ENCODE data around the gene DNAAF5. TPM values are rescaled to one million over a fixed set of nuclear protein-coding genes. Genes with fewer than 3 reads are reported as not detected.
A peak's percentile ranks its signal among the peaks of the same experiment; 100 is the strongest.

The DNAAF5 gene
- total RNA-seq = 10 to 100 TPM; 26.2 to 27.5 TPM

DNA sequence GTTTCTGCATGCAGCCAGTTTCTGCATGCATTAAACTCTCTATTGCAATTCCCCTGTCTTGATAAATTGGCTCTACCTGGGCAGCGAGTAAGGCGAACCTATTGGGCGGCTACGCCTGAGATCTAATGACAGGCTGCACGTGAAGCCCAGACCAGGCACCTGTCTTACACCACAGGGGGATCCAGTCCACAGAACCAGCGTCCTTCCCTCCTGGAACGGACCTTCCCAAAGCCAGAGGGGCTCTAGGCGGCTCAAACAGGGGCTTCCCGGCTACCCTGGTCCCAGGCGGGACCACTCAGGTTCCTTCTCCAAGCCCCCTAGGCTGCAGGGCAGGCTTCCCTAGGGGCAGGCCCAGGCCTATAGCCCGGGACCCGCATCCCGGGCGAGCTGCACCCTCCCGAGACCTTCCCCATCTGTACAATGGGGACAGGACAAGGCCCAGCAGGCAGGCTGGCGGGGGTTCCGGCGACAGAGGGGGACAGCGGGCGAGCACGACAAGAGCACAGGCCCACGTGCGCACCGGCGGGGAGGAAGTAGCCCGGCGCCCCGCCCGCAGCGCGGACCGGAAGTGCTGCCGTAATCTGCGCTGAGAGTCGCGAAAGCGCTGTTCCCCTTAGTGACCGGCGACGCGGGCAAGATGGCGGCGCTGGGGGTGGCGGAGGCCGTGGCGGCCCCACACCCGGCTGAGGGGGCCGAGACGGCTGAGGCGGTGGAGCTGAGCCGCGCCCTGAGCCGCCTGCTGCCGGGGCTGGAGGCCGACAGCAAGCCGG lies at the start of gene DNAAF5:
Gene DNAAF5, plus strand, starts transcription at position 616 of the 770 bp plus-strand sequence. Its CDS starts 22 bp downstream, at position 638.
- H3K27ac Mint-ChIP-seq = peak within 1 kb of the TSS; percentile 65
- no peaks in the 10 kb centered on the region for H3K27me3 Mint-ChIP-seq (ENCODE audit: low read depth)
- intact Hi-C loops (cut with micrococcal nuclease) = loop anchor here (1.0 to 10.0 kb wide), 5 partner anchors 61 to 207 kb away; partner anchors contain the start of gene PDGFA
- CTCF ChIA-PET = interaction anchor here (0.7 kb wide), 1 partner anchor 59 kb away, joined by 3 read pairs; no protein-coding TSS in a partner anchor
- peak within 1 kb of the TSS; percentile 84 for H3K4me3 Mint-ChIP-seq
- peaks cover 31% of the 10 kb centered on the region for H3K4me1 Mint-ChIP-seq (ENCODE audit: low read depth)
- H3K9me3 Mint-ChIP-seq = peaks cover 4% of the 10 kb centered on the region
- peak; percentile 88 for DNase-seq
- peaks cover 42% of the 10 kb centered on the region for H3K36me3 Mint-ChIP-seq (ENCODE audit: low read depth)

DNA sequence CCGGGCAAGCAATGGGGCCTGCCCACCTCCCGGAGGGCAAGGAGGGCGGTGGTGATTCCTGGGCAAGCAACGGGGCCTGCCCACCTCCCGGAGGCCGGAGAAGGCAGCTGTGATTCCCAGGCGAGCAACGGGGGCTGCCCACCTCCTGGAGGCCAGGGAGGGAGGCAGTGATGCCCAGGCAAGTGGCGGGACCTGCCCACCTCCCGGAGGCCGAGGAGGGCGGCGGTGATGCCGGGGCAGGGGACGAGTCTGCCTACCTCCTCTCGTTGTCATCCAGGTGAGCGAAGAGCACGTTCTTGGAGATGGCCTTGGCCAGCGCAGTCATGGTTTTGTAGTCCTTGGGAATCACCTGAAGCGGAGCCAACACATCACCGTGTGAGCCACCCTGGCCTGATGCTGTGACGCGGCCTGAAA lies 49.5 kb upstream of the DNAAF5 start:
- CTCF ChIA-PET = interaction anchor here (1.4 kb wide), 1 partner anchor 11 kb away, joined by 3 read pairs; no protein-coding TSS in a partner anchor
- no peak for DNase-seq
- Mint-ChIP-seq H3K4me1 (ENCODE audit: low read depth) (no peaks in the 10 kb centered on the region), H3K36me3 (ENCODE audit: low read depth) (peaks cover 34% of the 10 kb centered on the region), H3K27me3 (ENCODE audit: low read depth) (no peaks in the 10 kb centered on the region), H3K4me3 (no peak overlapping the region), H3K27ac (no peak overlapping the region), H3K9me3 (peaks cover 4% of the 10 kb centered on the region)
- intact Hi-C loops (cut with micrococcal nuclease) = no loop called here

DNA sequence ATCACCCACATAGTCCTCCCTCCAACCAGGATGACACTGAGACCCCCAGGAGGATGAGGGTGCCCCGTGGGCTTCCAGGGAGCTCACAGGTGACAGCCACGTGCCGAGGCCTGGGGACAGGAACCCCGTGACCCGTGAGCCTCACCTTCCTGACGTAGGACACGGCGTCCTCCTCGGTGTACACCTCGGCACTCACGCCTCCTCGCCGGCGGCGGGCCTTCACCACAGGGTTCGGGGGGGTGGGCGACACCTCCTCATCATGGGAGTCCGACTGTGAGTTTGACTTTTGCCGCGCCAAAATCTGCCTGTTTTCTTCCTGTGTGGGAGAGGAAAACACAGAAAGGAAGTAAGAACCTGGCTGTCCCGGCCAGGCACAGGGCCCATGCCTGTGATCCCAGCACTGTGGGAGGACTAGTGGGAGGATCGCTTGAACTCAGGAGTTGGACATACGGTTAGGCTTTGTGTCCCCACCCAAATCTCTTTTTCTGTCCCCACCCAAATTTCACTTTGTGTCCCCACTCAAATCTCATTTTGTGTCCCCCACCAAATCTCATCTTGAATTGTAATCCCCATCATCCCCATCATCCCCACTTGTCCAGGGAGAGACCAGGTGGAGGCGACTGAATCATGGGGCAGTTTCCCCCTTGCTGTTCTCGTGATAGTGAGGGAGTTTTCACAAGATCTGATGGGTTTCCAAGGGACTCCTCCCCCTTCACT lies 45.9 kb upstream of the DNAAF5 start:
- Mint-ChIP-seq H3K27ac (no peak overlapping the region), H3K4me1 (ENCODE audit: low read depth) (no peaks in the 10 kb centered on the region), H3K36me3 (ENCODE audit: low read depth) (peaks cover 29% of the 10 kb centered on the region), H3K27me3 (ENCODE audit: low read depth) (no peaks in the 10 kb centered on the region), H3K4me3 (no peak overlapping the region), H3K9me3 (peaks cover 5% of the 10 kb centered on the region)
- DNase-seq = no peak
- intact Hi-C loops (cut with micrococcal nuclease) = no loop called here
- CTCF ChIA-PET = no interaction called here

DNA sequence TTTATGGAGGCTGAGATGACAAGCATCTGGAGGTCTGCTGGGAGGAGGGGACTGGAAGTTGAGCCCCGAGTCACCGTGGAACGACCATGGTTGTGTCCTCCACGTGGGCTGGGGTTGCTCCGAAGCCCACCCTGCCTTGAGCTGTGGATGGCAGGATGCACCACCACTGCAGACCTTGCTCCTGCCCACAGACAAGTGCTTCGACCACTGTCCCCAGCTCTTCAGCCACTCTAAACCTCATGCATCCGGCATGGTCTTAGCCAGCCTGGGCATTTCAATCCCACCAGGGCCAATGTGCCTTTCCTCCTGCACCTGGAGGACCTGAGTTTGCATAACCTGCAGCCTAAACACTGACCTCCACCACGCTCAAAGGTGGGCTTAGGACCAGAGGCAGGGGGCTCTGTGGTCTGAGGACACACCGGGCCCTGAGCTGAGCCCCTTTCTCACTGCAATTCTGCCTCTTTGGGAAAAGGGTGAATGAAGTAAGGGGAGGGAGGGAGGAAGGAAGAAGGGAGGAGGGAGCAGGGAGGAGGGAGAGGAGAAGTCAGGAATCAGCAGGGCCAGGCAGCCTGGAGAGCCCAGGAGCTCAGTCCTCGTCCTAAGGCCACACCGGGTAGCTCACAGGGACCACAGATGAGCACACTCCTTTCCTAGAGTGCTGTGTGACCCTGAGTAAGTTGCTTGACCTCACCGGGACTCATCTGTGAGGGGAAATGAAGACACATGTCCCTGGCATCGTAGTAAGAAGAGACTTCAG lies 44.8 kb upstream of the DNAAF5 start:
- H3K27me3 Mint-ChIP-seq (ENCODE audit: low read depth) = no peaks in the 10 kb centered on the region
- intact Hi-C loops (cut with micrococcal nuclease) = no loop called here
- peaks cover 8% of the 10 kb centered on the region for H3K9me3 Mint-ChIP-seq
- H3K36me3 Mint-ChIP-seq (ENCODE audit: low read depth) = peaks cover 33% of the 10 kb centered on the region
- H3K4me3 Mint-ChIP-seq = no peak overlapping the region
- H3K4me1 Mint-ChIP-seq (ENCODE audit: low read depth) = no peaks in the 10 kb centered on the region
- DNase-seq = no peak
- no peak overlapping the region for H3K27ac Mint-ChIP-seq
- CTCF ChIA-PET = interaction anchor here (0.5 to 0.6 kb wide), 2 partner anchors 349 to 566 kb away, joined by 3 read pairs; no protein-coding TSS in a partner anchor

DNA sequence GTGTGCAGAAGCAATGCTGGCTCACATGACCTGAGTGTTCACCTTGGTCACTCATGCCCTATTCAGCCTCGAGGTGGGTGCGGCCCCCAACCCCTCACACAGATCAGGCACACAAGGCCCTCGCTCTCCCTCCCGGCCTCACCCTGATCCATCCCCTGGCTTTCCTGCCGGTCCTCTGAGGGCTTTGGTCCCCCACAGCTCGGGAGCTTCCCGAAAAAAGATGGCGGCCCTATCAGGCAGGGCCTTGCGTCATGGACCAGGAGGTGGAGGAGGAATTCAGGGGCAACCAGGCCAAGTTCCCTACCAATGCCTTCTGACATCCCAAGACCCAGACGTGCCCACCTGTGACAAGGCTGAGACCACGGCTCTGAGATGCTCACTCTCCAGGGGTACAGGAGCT lies 43.7 kb upstream of the DNAAF5 start:
- no peak for DNase-seq
- Mint-ChIP-seq H3K27me3 (ENCODE audit: low read depth) (no peaks in the 10 kb centered on the region), H3K36me3 (ENCODE audit: low read depth) (peaks cover 41% of the 10 kb centered on the region), H3K27ac (no peak overlapping the region), H3K4me1 (ENCODE audit: low read depth) (no peaks in the 10 kb centered on the region), H3K4me3 (no peak overlapping the region), H3K9me3 (peaks cover 12% of the 10 kb centered on the region)
- CTCF ChIA-PET = interaction anchor here (0.6 kb wide), 1 partner anchor 350 kb away, joined by 3 read pairs; no protein-coding TSS in a partner anchor
- intact Hi-C loops (cut with micrococcal nuclease) = no loop called here

DNA sequence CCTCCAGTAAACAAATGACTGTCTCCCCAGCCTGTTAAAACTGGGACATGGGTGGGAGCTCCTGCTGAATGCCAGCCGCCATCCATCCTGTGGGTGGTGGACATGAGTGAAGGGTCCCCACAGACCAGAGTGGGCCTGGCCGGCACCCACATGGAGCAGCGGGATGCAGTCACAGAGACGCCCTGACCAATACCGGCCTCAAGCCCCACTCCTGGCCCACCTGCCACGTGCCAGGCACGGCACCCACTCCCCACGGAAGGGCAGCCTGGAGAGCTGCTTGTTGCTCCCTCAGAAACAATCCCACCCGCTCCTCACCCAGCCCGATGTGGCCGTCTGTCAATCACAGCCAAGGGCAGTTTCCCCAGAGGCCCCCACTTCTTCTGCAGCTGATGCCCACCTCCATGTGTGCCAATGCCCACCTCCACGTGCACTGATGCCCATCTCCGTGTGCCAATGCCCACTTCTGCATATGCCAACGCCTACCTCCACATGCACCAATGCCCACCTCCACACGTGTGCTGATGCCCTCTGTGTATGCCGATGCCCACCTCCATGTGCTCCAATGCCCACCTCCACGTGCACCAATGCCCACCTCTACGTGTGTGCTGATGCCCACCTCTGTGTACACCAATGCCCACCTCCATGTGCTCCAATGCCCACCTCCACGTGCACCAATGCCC lies 42.8 kb upstream of the DNAAF5 start:
- Mint-ChIP-seq H3K9me3 (peaks cover 16% of the 10 kb centered on the region), H3K27ac (no peak overlapping the region), H3K4me1 (ENCODE audit: low read depth) (no peaks in the 10 kb centered on the region), H3K4me3 (no peak overlapping the region), H3K36me3 (ENCODE audit: low read depth) (peaks cover 49% of the 10 kb centered on the region), H3K27me3 (ENCODE audit: low read depth) (no peaks in the 10 kb centered on the region)
- intact Hi-C loops (cut with micrococcal nuclease) = no loop called here
- no peak for DNase-seq
- CTCF ChIA-PET = no interaction called here

DNA sequence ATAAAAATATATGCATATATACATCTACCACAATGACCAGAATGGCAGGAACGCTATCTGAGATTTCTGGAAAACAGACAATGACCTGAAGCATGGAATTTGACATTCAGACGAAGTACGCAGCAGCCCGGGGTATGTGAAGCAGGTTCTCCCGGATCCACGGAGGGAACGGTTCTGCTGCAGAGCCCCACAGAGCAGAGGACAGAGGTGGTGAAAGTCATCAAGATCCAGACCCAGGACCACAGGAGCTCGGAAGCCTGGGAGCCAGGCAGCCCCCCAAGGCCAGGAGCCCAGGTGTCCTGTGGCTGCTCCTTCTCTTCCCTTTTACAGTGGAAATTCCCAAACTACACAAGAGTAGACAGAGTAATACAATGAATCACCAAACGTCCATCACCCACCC lies 42.1 kb upstream of the DNAAF5 start:
- H3K4me1 Mint-ChIP-seq (ENCODE audit: low read depth) = no peaks in the 10 kb centered on the region
- peak; percentile 2 for DNase-seq
- CTCF ChIA-PET = no interaction called here
- peaks cover 19% of the 10 kb centered on the region for H3K9me3 Mint-ChIP-seq
- H3K36me3 Mint-ChIP-seq (ENCODE audit: low read depth) = peaks cover 50% of the 10 kb centered on the region
- intact Hi-C loops (cut with micrococcal nuclease) = no loop called here
- no peaks in the 10 kb centered on the region for H3K27me3 Mint-ChIP-seq (ENCODE audit: low read depth)
- H3K4me3 Mint-ChIP-seq = no peak overlapping the region
- no peak overlapping the region for H3K27ac Mint-ChIP-seq

DNA sequence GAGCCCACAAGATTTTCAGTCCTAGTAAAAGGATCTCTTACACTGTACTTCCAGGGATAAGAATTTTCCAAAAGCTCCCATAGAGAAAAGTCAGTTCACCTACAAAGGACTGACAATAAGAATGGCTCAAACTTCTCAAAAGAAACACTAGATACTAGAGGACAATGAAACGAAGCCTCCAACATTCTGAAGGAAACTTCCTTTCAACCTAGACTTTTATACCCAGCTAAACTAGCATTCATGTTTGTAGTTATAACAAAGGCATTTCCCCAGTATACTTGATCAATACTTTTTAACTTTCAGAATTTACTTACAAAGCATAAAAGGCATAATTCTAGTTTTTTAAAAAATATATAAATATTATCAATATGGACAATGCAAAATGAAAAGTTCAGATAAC lies 41.0 kb upstream of the DNAAF5 start:
- H3K36me3 Mint-ChIP-seq (ENCODE audit: low read depth) = peaks cover 54% of the 10 kb centered on the region
- no peak overlapping the region for H3K4me3 Mint-ChIP-seq
- no peaks in the 10 kb centered on the region for H3K27me3 Mint-ChIP-seq (ENCODE audit: low read depth)
- no peaks in the 10 kb centered on the region for H3K4me1 Mint-ChIP-seq (ENCODE audit: low read depth)
- intact Hi-C loops (cut with micrococcal nuclease) = no loop called here
- no peak for DNase-seq
- CTCF ChIA-PET = no interaction called here
- no peak overlapping the region for H3K27ac Mint-ChIP-seq
- peaks cover 19% of the 10 kb centered on the region for H3K9me3 Mint-ChIP-seq

DNA sequence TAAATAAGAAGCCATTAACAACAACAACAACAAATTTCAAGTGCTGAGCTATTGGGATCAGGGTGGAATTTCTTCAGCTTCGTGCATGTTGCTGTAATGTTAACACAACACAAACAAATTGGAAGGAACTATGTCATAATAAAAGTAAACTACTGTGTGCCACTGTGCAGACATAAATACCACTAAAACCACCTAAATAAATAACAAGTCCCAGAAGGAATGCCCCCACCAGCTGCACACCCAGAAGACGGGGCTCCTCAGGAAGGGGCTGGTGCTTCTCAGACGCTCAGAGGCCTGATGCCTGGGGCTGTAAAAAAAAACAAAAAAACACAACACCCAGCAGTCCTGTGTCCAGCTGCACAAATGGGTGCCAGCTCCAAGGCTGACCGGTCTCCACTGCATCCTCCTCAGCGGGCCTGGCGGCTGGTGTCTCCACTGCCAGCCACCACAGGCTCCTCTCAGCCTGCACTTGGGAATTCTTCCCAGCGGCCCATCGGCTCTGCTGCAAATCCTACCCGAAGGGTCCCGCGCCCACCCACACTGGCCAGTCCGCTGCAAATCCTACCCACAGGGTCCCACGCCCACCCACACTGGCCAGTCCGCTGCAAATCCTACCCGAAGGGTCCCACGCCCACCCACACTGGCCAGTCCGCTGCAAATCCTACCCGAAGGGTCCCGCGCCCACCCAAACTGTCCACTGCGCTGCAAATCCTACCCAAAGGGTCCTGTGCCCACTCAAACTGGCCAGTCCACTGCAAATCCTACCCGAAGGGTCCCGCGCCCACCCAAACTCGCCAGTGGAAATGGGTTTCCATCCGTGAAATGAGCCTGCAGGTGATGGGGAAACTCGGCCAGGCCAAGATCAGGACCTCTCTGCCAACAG lies 35.8 kb upstream of the DNAAF5 start:
- H3K27ac Mint-ChIP-seq = no peak overlapping the region
- no peaks in the 10 kb centered on the region for H3K27me3 Mint-ChIP-seq (ENCODE audit: low read depth)
- CTCF ChIA-PET = interaction anchor here (0.6 kb wide), 1 partner anchor 28 kb away, joined by 3 read pairs; no protein-coding TSS in a partner anchor
- intact Hi-C loops (cut with micrococcal nuclease) = no loop called here
- H3K36me3 Mint-ChIP-seq (ENCODE audit: low read depth) = peaks cover 55% of the 10 kb centered on the region
- DNase-seq = no peak
- H3K9me3 Mint-ChIP-seq = peaks cover 14% of the 10 kb centered on the region
- no peak overlapping the region for H3K4me3 Mint-ChIP-seq
- H3K4me1 Mint-ChIP-seq (ENCODE audit: low read depth) = no peaks in the 10 kb centered on the region

DNA sequence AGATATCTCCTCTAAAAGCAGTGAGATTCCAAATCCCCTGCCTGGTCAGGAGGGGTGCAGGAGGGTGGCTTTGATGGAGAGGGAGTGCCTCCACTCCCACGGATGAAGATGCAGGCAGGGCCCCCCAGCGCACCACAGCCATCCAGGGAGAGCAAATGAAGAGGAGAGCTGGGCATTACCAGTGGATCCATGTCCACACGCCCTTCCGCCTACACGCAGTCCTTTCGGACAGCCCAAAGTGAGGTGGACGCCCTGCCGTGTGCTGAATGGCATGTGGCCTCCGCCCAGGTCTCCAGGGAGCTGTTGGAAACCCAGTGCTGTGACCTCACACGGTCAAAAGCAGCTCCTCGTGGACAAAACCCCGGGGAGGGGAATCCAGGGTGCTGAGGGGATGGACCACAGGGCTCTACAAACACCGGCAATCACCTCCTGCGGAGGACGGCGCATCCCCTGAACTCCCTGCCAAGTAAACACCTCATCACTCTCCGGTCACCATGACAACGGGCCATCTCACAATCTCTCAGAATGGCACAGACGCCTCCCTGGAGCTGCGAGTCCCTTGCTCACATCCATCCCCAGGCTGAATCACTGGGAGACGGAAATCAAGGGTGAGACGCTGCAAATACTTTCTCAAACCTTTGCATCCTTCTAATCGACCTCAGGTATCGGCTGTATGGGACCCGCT lies 35.0 kb upstream of the DNAAF5 start:
- no peak for DNase-seq
- Mint-ChIP-seq H3K36me3 (ENCODE audit: low read depth) (peaks cover 50% of the 10 kb centered on the region), H3K27me3 (ENCODE audit: low read depth) (no peaks in the 10 kb centered on the region), H3K4me3 (no peak overlapping the region), H3K9me3 (peaks cover 13% of the 10 kb centered on the region), H3K27ac (no peak overlapping the region), H3K4me1 (ENCODE audit: low read depth) (no peaks in the 10 kb centered on the region)
- CTCF ChIA-PET = interaction anchor here (0.6 kb wide), 1 partner anchor 21 kb away, joined by 3 read pairs; no protein-coding TSS in a partner anchor
- intact Hi-C loops (cut with micrococcal nuclease) = no loop called here

DNA sequence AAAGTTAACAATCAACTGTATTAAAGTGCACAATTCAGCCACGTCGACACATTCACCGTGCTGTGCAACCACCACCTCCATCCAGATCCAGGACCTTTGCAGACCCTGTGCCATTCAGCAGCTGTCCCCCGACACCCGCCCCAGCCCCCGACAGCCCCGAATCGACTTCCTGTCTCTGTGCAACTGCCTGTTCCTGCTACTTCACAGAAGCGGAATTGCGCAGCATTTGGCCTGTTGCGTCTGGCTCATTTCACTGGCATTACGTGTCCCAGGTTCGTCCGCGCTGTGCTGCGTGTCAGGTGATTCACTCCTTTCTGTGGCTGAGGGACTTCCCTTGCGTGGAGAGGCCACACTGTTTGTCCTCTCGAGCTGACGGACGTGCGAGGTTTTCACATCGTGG lies 33.2 kb upstream of the DNAAF5 start:
- Mint-ChIP-seq H3K36me3 (ENCODE audit: low read depth) (peaks cover 35% of the 10 kb centered on the region), H3K27me3 (ENCODE audit: low read depth) (no peaks in the 10 kb centered on the region), H3K9me3 (peaks cover 6% of the 10 kb centered on the region), H3K4me3 (no peak overlapping the region), H3K27ac (no peak overlapping the region), H3K4me1 (ENCODE audit: low read depth) (no peaks in the 10 kb centered on the region)
- intact Hi-C loops (cut with micrococcal nuclease) = no loop called here
- CTCF ChIA-PET = no interaction called here
- DNase-seq = no peak
